T-helper 1 cell treated with Interleukin-12 subunit alpha and Interleukin-12 subunit beta and Interleukin-4 antibody, amounts not matched to agents 30 μg/mL and 1 μg/mL, for 36 hours (primary cell): Measurements from ENCODE around the gene DENND2A.

Experiments used
- H3K27ac Mint-ChIP-seq: one replicate; pipeline ENCODE4 v1.8.0; 2021; ENCODE audit warnings: mild to moderate bottlenecking, mixed read lengths
- H3K27me3 Mint-ChIP-seq: one replicate; pipeline ENCODE4 v1.8.0; 2021; ENCODE audit warnings: low read depth, mixed read lengths
- H3K36me3 Mint-ChIP-seq: one replicate; pipeline ENCODE4 v1.8.0; 2021; ENCODE audit warnings: low read depth, mixed read lengths
- H3K4me1 Mint-ChIP-seq: one replicate; pipeline ENCODE4 v1.8.0; 2021; ENCODE audit warnings: low read depth, mixed read lengths
- H3K4me3 Mint-ChIP-seq: one replicate; pipeline ENCODE4 v1.8.0; 2021; ENCODE audit warnings: mild to moderate bottlenecking, moderate library complexity, mixed read lengths
- H3K9me3 Mint-ChIP-seq: one replicate; pipeline ENCODE4 v1.8.0; 2021; ENCODE audit warnings: mixed read lengths

Gene DENND2A

GRCh38 chr7:140497241-140497769 lies 143.3 kb downstream of the DENND2A start:
- Mint-ChIP-seq H3K27me3 (peaks cover 6% of the 10 kb centered on the region), H3K9me3 (no peaks in the 10 kb centered on the region), H3K4me1 (no peaks in the 10 kb centered on the region), H3K36me3 (no peaks in the 10 kb centered on the region), H3K4me3 (no peak overlapping the region), H3K27ac (no peak overlapping the region)

- no peaks in the 10 kb centered on the region for H3K9me3 Mint-ChIP-seq
- H3K36me3 Mint-ChIP-seq: no peaks in the 10 kb centered on the region
- H3K27me3 Mint-ChIP-seq: peaks cover 6% of the 10 kb centered on the region
- H3K4me1 Mint-ChIP-seq: no peaks in the 10 kb centered on the region
- H3K27ac Mint-ChIP-seq: no peak overlapping the region
- H3K4me3 Mint-ChIP-seq: no peak overlapping the region
Measured at GRCh38 chr7:140495514-140496097, 145.0 kb downstream of the DENND2A start.

- Mint-ChIP-seq H3K27ac (no peak overlapping the region), H3K27me3 (peaks cover 6% of the 10 kb centered on the region), H3K9me3 (no peaks in the 10 kb centered on the region), H3K36me3 (no peaks in the 10 kb centered on the region), H3K4me3 (no peak overlapping the region), H3K4me1 (no peaks in the 10 kb centered on the region)
Measured at GRCh38 chr7:140494867-140495266, 145.7 kb downstream of the DENND2A start.

DNA sequence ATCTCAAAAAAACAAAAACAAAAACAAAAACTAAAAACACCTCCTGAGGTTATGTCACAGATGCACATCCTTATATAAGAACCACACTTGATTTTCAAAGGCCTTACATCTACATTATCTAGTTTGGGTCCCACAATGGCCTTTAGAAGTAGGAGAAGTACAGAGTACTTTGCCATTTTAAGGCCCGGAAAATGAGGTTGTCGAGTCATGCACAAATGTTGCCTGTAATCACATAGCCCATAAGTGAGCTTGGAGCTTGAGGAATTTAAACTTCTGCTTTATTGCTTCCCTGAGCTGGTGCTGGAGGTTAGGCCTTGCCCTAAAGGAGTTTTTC lies 151.6 kb downstream of the DENND2A start:
- Mint-ChIP-seq H3K4me3 (no peak overlapping the region), H3K9me3 (no peaks in the 10 kb centered on the region), H3K36me3 (no peaks in the 10 kb centered on the region), H3K27me3 (peaks cover 13% of the 10 kb centered on the region), H3K4me1 (peaks cover 4% of the 10 kb centered on the region), H3K27ac (no peak overlapping the region)

DNA sequence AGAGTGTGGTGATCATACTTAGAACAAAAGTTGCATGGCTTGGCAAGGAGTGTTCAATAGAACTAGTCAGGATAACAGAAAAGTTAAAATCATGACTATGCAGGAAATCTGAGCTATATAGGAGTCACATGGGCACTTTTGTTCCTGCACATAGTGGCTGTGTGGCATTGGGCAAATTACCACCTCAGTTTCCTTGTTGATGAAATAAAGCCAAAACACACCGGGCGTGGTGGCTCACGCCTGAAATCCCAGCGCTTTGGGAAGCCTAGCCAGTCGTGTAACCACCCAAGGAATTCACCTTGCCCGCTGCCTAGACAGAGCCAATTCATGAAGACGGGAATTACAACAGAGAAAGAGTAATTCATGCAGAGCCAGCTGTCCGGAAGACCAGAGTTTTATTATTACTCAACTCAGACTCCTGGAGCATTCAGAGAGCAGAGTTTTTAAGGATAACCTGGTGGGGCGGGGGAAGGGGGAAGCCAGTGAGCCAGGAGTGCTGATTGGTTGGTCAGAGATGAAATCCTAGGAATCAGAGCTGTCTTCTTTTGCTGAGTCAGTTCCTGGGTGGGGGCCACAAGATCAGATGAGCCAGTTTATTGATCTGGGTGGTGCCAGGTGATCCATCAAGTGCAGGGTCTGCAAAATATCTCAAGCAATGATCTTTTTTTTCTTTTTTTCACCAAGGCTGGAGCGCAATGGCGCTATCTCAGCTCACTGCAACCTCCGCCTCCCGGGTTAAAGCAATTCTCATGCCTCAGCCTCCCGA lies 154.9 kb downstream of the DENND2A start:
- no peaks in the 10 kb centered on the region for H3K36me3 Mint-ChIP-seq
- no peak overlapping the region for H3K4me3 Mint-ChIP-seq
- peaks cover 27% of the 10 kb centered on the region for H3K27me3 Mint-ChIP-seq
- H3K4me1 Mint-ChIP-seq: peaks cover 4% of the 10 kb centered on the region
- H3K9me3 Mint-ChIP-seq: no peaks in the 10 kb centered on the region
- no peak overlapping the region for H3K27ac Mint-ChIP-seq

DNA sequence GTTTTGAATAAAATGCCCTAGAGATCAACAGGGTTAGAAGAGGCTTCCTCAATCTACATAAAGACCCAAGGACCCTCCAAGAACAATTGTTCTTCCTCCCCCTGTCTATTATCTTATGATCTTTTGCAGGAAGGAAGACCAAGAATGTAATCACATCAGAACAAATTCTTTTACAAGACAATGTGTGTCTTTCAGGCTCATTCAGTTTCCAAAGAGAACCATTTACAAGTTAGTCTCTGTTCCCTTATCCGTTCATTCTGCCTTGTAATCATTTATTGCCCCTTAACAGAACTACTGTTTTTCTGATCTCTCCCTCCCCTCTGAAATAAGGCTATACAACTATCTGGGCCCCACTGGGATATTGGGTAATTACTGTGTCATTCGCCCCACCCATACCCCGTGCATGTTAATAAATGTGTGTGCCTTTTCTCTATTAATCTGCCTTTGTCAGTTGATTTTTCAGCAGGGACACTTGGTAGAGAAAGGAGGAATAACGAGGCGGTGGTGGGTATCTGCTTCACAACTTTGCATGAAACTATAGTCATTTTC lies 155.6 kb downstream of the DENND2A start:
- Mint-ChIP-seq H3K36me3 (no peaks in the 10 kb centered on the region), H3K4me1 (peaks cover 4% of the 10 kb centered on the region)

DNA sequence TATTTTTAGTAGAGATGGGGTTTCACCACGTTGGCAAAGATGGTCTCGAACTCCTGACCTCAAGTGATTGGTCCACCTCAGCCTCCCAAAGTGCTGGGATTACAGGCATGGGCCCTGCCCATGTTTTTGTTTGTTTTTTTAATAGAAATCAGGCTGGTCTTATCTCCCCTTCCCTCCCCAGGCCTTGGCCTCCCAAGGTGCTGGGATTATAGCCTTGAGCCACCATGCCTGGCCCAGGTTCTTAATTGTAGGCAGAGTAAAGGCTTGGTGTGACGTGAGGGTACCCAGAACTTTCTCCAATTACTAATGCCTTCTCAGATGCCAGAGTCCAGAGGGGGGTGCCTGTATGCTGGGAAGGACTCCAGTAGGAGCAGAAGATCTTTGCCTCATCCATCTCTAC lies 156.1 kb downstream of the DENND2A start:
- Mint-ChIP-seq H3K27me3 (peaks cover 27% of the 10 kb centered on the region), H3K4me3 (no peak overlapping the region), H3K27ac (no peak overlapping the region), H3K4me1 (peaks cover 7% of the 10 kb centered on the region), H3K9me3 (no peaks in the 10 kb centered on the region), H3K36me3 (no peaks in the 10 kb centered on the region)

More for the DNA sequence above, 155.6 kb downstream of the DENND2A start:
- peaks cover 27% of the 10 kb centered on the region for H3K27me3 Mint-ChIP-seq
- no peak overlapping the region for H3K4me3 Mint-ChIP-seq
- H3K9me3 Mint-ChIP-seq: no peaks in the 10 kb centered on the region
- H3K27ac Mint-ChIP-seq: no peak overlapping the region

DNA sequence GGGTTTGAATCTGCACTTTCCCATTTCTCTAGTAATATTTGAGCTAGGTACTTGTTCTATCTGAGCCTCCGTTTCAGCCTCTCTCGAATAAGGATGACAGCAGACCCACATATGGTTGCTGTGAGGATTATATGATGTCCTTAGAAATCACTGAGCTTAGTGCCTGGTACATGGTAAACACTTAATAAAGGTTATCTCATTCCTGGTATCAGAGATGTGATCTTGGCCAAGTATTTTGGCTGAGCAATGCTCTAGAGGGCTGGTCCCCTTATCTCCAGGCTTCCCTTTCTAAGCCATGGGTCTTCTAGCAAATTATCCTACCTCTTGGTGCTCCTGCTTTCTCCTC lies 160.9 kb downstream of the DENND2A start:
- H3K27ac Mint-ChIP-seq: peak overlapping the region; percentile 100

GRCh38 chr7:140479062-140479738 lies 161.4 kb downstream of the DENND2A start, which contains the start of gene MKRN1:
MKRN1 (minus strand) TSS chr7:140479505; CDS start chr7:140479344, 161 bp downstream.
- H3K4me1 Mint-ChIP-seq: peaks cover 30% of the 10 kb centered on the region
- H3K27me3 Mint-ChIP-seq: peaks cover 14% of the 10 kb centered on the region
- peaks cover 5% of the 10 kb centered on the region for H3K36me3 Mint-ChIP-seq
- no peaks in the 10 kb centered on the region for H3K9me3 Mint-ChIP-seq
- H3K4me3 Mint-ChIP-seq: peak within 1 kb of the TSS; percentile 100
- H3K27ac Mint-ChIP-seq: peak within 1 kb of the TSS; percentile 100

More for the DNA sequence above, 160.9 kb downstream of the DENND2A start:
- Mint-ChIP-seq H3K9me3 (no peaks in the 10 kb centered on the region), H3K4me1 (peaks cover 30% of the 10 kb centered on the region), H3K36me3 (peaks cover 5% of the 10 kb centered on the region), H3K27me3 (peaks cover 18% of the 10 kb centered on the region), H3K4me3 (peak overlapping the region; percentile 100)

DNA sequence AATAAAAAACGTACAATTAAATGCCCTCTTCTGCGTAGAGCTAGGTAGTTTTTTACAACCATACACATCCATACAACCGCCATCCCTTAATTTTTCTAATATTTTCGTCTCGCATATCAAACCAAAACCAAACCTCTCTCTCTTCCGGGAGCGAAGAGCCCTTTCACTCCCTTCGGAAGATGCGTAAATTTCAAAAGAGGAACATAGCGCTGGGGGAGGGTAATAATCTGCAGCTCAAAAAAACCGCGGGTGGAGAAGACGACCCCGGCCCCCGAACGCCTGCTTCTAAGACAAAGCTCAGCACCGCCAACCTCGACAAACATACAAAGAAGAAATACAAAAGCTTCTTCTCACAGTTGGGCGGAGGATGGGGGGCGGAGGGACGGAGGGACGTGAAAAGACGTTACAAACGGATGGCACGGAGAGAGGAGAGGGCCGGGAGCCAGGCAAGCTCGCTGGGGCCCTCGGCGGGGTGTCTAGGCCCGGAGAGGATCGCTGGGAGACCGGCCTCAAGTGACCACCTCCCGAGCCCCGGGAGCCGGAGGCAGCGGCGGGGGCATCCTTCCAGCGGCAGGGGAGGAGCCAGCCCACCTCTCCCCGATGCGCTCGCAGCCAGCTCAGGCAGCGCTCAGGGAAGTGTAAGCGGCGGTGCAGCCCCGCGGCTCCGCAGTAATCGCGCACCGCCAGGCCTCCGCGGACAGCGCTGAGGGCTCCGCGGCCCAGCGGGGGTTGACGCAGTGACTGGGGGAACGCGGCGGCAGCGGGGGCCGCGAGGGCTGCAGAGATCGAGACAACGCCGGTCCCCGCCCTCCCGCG lies 162.2 kb downstream of the DENND2A start:
- peaks cover 5% of the 10 kb centered on the region for H3K36me3 Mint-ChIP-seq
- H3K4me1 Mint-ChIP-seq: peaks cover 30% of the 10 kb centered on the region
- peak overlapping the region; percentile 94 for H3K4me3 Mint-ChIP-seq
- peaks cover 11% of the 10 kb centered on the region for H3K27me3 Mint-ChIP-seq
- no peaks in the 10 kb centered on the region for H3K9me3 Mint-ChIP-seq
- H3K27ac Mint-ChIP-seq: peak overlapping the region; percentile 91

- peaks cover 6% of the 10 kb centered on the region for H3K27me3 Mint-ChIP-seq
- peak overlapping the region; percentile 91 for H3K27ac Mint-ChIP-seq
- no peaks in the 10 kb centered on the region for H3K9me3 Mint-ChIP-seq
- peaks cover 34% of the 10 kb centered on the region for H3K4me1 Mint-ChIP-seq
- peak overlapping the region; percentile 94 for H3K4me3 Mint-ChIP-seq
- H3K36me3 Mint-ChIP-seq: peaks cover 6% of the 10 kb centered on the region
Measured at GRCh38 chr7:140476698-140477261, 163.8 kb downstream of the DENND2A start.

- no peaks in the 10 kb centered on the region for H3K9me3 Mint-ChIP-seq
- no peaks in the 10 kb centered on the region for H3K27me3 Mint-ChIP-seq
- peaks cover 35% of the 10 kb centered on the region for H3K4me1 Mint-ChIP-seq
- peaks cover 8% of the 10 kb centered on the region for H3K36me3 Mint-ChIP-seq
- peak overlapping the region; percentile 65 for H3K4me3 Mint-ChIP-seq
- H3K27ac Mint-ChIP-seq: peak overlapping the region; percentile 73
Measured at GRCh38 chr7:140475747-140476333, 164.8 kb downstream of the DENND2A start.
